Left lung (tissue), 10 donors: Measurements from ENCODE around the gene SDR42E1. TPM values are rescaled to one million over a fixed set of nuclear protein-coding genes. Genes with fewer than 3 reads are reported as not detected.

Experiments used
- ATAC-seq: fragments of 200-7000 bp; cut with Tn5 transposase; one replicate; pipeline ENCODE4 v1.9.1; 2020; ENCODE audit warnings: moderate library complexity
- DNase-seq, 4 donors: peaks; one replicate each; pipeline ENCODE4 v3.0.0-alpha.2; 2013 to 2020
- H3K27ac ChIP-seq, 2 donors: fragments of 200-600 bp; sonication (generic) in 1 of 2; one replicate each; pipeline versions ENCODE4 v1.5.0 to v1.8.0; 2020 to 2021
- H3K27me3 ChIP-seq, 2 donors: fragments of 200-600 bp; sonication (generic) in 1 of 2; one replicate each; pipeline versions ENCODE4 v1.5.0 to v1.8.0; 2020 to 2021
- H3K36me3 ChIP-seq, 2 donors: fragments of 200-600 bp; sonication (generic) in 1 of 2; one replicate each; pipeline versions ENCODE4 v1.5.0 to v1.8.0; 2020 to 2021
- H3K4me1 ChIP-seq, 2 donors: fragments of 200-600 bp; one replicate each; pipeline ENCODE4 v1.8.0; 2021
- H3K4me3 ChIP-seq, 2 donors: fragments of 200-600 bp; sonication (generic) in 1 of 2; one replicate each; pipeline versions ENCODE4 v1.5.0 to v1.8.0; 2020 to 2021; ENCODE audit warnings: mild to moderate bottlenecking in 1 of 2
- H3K9me3 ChIP-seq, 2 donors: fragments of 200-600 bp; sonication (generic) in 1 of 2; one replicate each; pipeline versions ENCODE4 v1.5.0 to v1.8.0; 2020 to 2021
- CTCF ChIP-seq, 2 donors: fragments of 200-600 bp; sonication (generic) in 1 of 2; IDR thresholded peaks; one replicate each; pipeline versions ENCODE4 v1.5.0 to v1.8.0; 2021; ENCODE audit warnings: antibody characterized with exemption in 2 of 2
- intact Hi-C, 2 donors: fragments of 100-400 bp; cut with DNase I; formaldehyde crosslinking; loops; one replicate each; pipeline versions ENCODE4 v1.11.2 to v1.14.2; 2022
- polyA plus RNA-seq, 6 donors: library from polyadenylated mRNA; unstranded; fragments of 120-200 nt; gene quantifications; one replicate each; pipeline ENCODE4 v1.2.1, GENCODE V29; 2013; ENCODE audit not compliant: insufficient read length in 6 of 6
- total RNA-seq, 2 donors: library from RNA; stranded (reverse); fragmentation: NEBNext Ultra II Directional; extraction: Animal tissue kit (Norgen Biotek cat#: 25700); gene quantifications; one replicate each; pipeline ENCODE4 v1.2.1, GENCODE V29; 2021
- donor health status: DM: no; HTN: yes; CAD: no.
- donor health status: DM: no; HTN: no; CAD: no.

Gene SDR42E1
- total and polyA plus RNA-seq, 8 donors, result 7.0 to 9.3 (median 8.7) TPM

DNA sequence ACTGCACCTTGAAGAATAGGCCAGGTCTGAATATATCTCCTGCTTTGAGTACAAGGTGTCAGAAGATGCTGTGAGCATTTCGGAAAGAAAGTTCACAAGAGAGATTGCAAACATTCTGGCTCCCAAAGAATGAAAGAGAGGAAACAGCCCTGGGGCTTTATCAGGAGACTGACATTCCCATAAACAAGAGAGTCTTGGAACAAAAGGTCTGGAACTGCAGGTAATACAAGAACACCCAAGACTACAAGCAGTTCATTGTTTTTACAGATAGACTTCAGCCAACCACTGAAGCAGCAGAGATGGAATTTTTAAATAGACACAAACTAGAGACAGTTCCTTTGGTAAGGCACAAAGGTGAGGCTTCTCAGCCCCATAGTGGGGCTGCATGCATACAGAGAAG, 38.2 kb upstream of the SDR42E1 start:
- H3K27ac ChIP-seq, result no peak overlapping the region
- ATAC-seq, result no peak
- no peaks in the 10 kb centered on the region for H3K36me3 ChIP-seq
- no peaks in the 10 kb centered on the region for H3K9me3 ChIP-seq
- no peak for DNase-seq
- intact Hi-C loops, result no loop called here
- TF ChIP-seq CTCF (IDR thresholded peaks at IDR 0.05), result no peak
- H3K4me3 ChIP-seq, result no peak overlapping the region
- H3K4me1 ChIP-seq, result no peaks in the 10 kb centered on the region
- no peaks in the 10 kb centered on the region for H3K27me3 ChIP-seq

DNA sequence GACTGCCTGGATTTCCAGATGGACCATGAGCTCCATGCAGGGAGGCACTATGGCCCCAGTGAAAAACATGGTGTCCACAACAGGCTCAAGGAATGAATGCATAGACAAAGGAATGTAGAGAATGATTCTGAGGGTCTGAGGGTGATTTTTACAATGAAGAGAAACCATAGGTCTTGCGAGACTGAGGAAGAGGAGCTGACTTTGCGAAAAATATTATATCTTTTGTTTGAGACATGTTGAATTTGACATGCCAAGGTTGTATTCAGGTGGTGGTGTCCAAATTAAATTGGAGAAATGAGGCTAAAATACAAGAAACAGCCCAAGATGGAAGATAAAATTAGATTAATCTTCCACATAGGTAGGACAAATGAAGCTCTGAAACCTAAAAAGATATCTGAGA, 36.5 kb upstream of the SDR42E1 start:
- H3K4me1 ChIP-seq, result no peaks in the 10 kb centered on the region
- DNase-seq (no peak), ATAC-seq (no peak)
- no peaks in the 10 kb centered on the region for H3K9me3 ChIP-seq
- TF ChIP-seq CTCF (IDR thresholded peaks at IDR 0.05), result no peak
- intact Hi-C loops, result no loop called here
- H3K36me3 ChIP-seq, result no peaks in the 10 kb centered on the region
- H3K27ac ChIP-seq, result peak overlapping the region in 1 of 2 donors; percentile 2
- no peak overlapping the region for H3K4me3 ChIP-seq
- H3K27me3 ChIP-seq, result no peaks in the 10 kb centered on the region

- intact Hi-C loops, result no loop called here
- ATAC-seq, result peak; percentile 13
- DNase-seq, result no peak
- Histone ChIP-seq H3K4me1 (no peaks in the 10 kb centered on the region), H3K9me3 (no peaks in the 10 kb centered on the region), H3K36me3 (no peaks in the 10 kb centered on the region), H3K27me3 (no peaks in the 10 kb centered on the region), H3K4me3 (no peak overlapping the region), H3K27ac (peak overlapping the region; percentile 2 to 9)
- TF ChIP-seq CTCF (IDR thresholded peaks at IDR 0.05), result no peak
Observed at GRCh38 chr16:82047374-82047773, 36.1 kb upstream of the SDR42E1 start.

DNA sequence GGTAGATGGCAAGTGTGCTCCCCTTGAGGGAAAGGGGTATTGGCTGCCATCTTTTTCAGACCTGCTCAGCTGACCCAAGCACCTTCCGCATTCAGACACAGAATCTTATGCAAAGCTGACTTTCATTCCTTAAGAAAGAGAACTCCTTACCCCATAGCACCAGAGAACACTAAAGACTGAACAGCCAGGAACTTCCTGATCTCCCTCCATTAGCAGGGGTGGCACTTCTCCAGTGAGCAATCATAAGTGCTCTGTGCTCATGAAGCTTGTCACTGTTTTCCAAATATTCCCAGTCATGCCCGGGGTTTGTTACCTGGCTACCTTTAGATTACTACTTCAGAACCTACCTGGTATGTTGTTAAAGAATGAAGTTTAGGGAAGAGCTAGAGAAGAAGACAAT, 35.7 kb upstream of the SDR42E1 start:
- peak; percentile 77 for ATAC-seq
- no peak for TF ChIP-seq CTCF (IDR thresholded peaks at IDR 0.05)
- no peak for DNase-seq
- intact Hi-C loops, result no loop called here
- Histone ChIP-seq H3K9me3 (no peaks in the 10 kb centered on the region), H3K27me3 (no peaks in the 10 kb centered on the region), H3K4me3 (no peak overlapping the region), H3K27ac (peak overlapping the region; percentile 2 to 9), H3K4me1 (no peaks in the 10 kb centered on the region), H3K36me3 (no peaks in the 10 kb centered on the region)

DNA sequence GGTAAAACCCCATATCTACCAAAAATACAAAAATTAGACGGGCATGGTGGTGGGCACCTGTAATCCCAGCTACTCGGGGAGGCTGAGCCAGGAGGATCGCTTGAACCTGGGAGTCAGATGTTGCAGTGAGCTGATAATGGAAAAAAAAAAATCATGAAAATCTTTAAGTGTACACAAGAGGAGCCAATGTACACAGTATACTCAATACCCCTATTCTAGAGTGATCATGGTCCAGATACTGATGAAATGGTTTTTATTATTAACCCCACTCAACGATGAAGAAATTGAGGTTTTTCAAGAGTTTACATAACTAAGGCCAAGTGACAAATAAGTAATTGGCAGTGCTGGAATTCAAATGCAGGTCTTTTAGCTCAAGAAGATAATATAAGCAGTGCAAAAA, 35.3 kb upstream of the SDR42E1 start:
- H3K36me3 ChIP-seq, result no peaks in the 10 kb centered on the region
- no peak for TF ChIP-seq CTCF (IDR thresholded peaks at IDR 0.05)
- H3K27me3 ChIP-seq, result no peaks in the 10 kb centered on the region
- peak; percentile 37 for ATAC-seq
- H3K4me3 ChIP-seq, result no peak overlapping the region
- H3K27ac ChIP-seq, result peak overlapping the region; percentile 2 to 9
- H3K9me3 ChIP-seq, result no peaks in the 10 kb centered on the region
- no peaks in the 10 kb centered on the region for H3K4me1 ChIP-seq
- intact Hi-C loops, result no loop called here
- no peak for DNase-seq
